ENCODE measurements around the gene EEA1. TPM values are rescaled to one million over a fixed set of nuclear protein-coding genes. Genes with fewer than 3 reads are reported as not detected.

Gene EEA1
- total RNA-seq, 1 donor from 2014 or later, result 11.6 TPM

- no peak overlapping the region for H3K4me3 ChIP-seq
- no peak for DNase-seq (ENCODE audit: low spot score)
- H3K9me3 Mint-ChIP-seq, result peaks cover 16% of the 10 kb centered on the region
- H3K36me3 ChIP-seq, result peaks cover 2% of the 10 kb centered on the region
- no peaks in the 10 kb centered on the region for H3K9me3 ChIP-seq (ENCODE audit: low read depth)
- TF ChIP-seq CTCF (IDR thresholded peaks at IDR 0.05) (no peak), EZH2phosphoT487 (IDR thresholded peaks at IDR 0.05) (no peak), EZH2 (IDR thresholded peaks at IDR 0.05) (no peak)
- peaks cover 44% of the 10 kb centered on the region for H3K79me2 ChIP-seq (ENCODE audit: low read depth)
- H3K27me3 Mint-ChIP-seq (ENCODE audit: insufficient read depth, low read depth), result no peaks in the 10 kb centered on the region
- H3K36me3 Mint-ChIP-seq, result peaks cover 12% of the 10 kb centered on the region
- no peaks in the 10 kb centered on the region for H3K27me3 ChIP-seq
- H3F3A ChIP-seq (ENCODE audit: low read depth), result no peaks in the 10 kb centered on the region
- no peak overlapping the region for H3K4me2 ChIP-seq
- no peak overlapping the region for H3K27ac ChIP-seq
- no peak overlapping the region for H3K27ac Mint-ChIP-seq
- no peak overlapping the region for H3K9ac ChIP-seq
- no peak overlapping the region for H2AFZ ChIP-seq (replicated peaks)
- no peaks in the 10 kb centered on the region for H3K4me1 Mint-ChIP-seq
- no peaks in the 10 kb centered on the region for H3K4me1 ChIP-seq
- no peak overlapping the region for H3K4me3 Mint-ChIP-seq
- no peaks in the 10 kb centered on the region for H4K20me1 ChIP-seq (ENCODE audit: low read depth)
These were observed 13.7 kb downstream of the EEA1 start for GRCh38 chr12:92915365-92915764.

DNA sequence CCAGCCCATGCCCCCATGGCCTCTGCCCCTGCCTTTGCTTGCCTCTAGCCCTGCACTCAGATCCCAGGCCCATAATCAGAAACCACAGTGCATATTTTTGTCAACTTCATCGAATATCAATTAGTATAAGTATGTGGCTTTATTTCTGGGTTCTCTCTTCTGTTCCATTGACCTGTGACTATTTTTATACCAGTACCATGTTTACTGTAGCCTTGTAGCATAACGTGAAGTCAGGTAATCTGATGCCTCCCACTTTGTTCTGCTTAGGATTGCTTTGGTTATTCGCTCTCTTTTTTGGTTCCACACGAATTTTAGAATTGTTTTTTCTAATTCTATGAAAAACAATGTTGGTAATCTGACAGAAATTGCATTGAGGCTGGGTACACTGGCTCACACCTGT is 14.9 kb downstream of the EEA1 start:
- Histone ChIP-seq H3F3A (ENCODE audit: low read depth) (no peaks in the 10 kb centered on the region), H3K27me3 (no peaks in the 10 kb centered on the region), H3K4me2 (no peak overlapping the region), H3K4me1 (no peaks in the 10 kb centered on the region), H3K79me2 (ENCODE audit: low read depth) (peaks cover 54% of the 10 kb centered on the region), H4K20me1 (ENCODE audit: low read depth) (no peaks in the 10 kb centered on the region), H3K27ac (no peak overlapping the region), H3K9me3 (ENCODE audit: low read depth) (no peaks in the 10 kb centered on the region), H2AFZ (replicated peaks) (no peak overlapping the region), H3K9ac (no peak overlapping the region), H3K36me3 (peaks cover 3% of the 10 kb centered on the region), H3K4me3 (no peak overlapping the region)
- H3K9me3 Mint-ChIP-seq, result peaks cover 24% of the 10 kb centered on the region
- no peak overlapping the region for H3K4me3 Mint-ChIP-seq
- no peak overlapping the region for H3K27ac Mint-ChIP-seq
- no peaks in the 10 kb centered on the region for H3K27me3 Mint-ChIP-seq (ENCODE audit: insufficient read depth, low read depth)
- no peaks in the 10 kb centered on the region for H3K4me1 Mint-ChIP-seq
- TF ChIP-seq EZH2 (IDR thresholded peaks at IDR 0.05) (no peak), CTCF (IDR thresholded peaks at IDR 0.05) (no peak), EZH2phosphoT487 (IDR thresholded peaks at IDR 0.05) (no peak)
- H3K36me3 Mint-ChIP-seq, result peaks cover 12% of the 10 kb centered on the region
- DNase-seq (ENCODE audit: low spot score), result no peak

DNA sequence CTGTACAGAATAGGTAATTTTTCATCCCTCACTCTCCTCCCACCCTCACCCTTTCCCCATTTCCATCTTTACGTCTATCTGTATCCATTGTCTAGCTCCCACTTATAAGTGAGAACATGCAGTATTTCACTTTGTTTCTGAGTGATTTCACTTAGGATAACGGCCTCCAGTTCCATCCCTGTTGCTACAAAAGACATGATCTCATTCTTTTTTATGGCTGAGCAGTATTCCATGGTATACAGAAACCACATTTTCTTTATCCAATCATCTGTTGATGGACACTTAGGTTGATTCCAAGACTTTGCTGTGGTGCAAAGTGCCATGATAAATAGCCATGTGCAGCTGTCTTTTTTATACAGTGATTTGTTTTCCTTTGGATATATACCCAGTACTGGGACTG is 16.4 kb downstream of the EEA1 start:
- Mint-ChIP-seq H3K27me3 (ENCODE audit: insufficient read depth, low read depth) (no peaks in the 10 kb centered on the region), H3K4me1 (no peaks in the 10 kb centered on the region), H3K36me3 (peaks cover 14% of the 10 kb centered on the region), H3K4me3 (no peak overlapping the region), H3K27ac (no peak overlapping the region), H3K9me3 (peaks cover 30% of the 10 kb centered on the region)
- no peaks in the 10 kb centered on the region for H3F3A ChIP-seq (ENCODE audit: low read depth)
- TF ChIP-seq EZH2phosphoT487 (IDR thresholded peaks at IDR 0.05), result no peak
- TF ChIP-seq CTCF (IDR thresholded peaks at IDR 0.05), result no peak
- no peak for TF ChIP-seq EZH2 (IDR thresholded peaks at IDR 0.05)
- H3K27ac ChIP-seq, result no peak overlapping the region
- DNase-seq (ENCODE audit: low spot score), result no peak
- peaks cover 3% of the 10 kb centered on the region for H3K36me3 ChIP-seq
- H3K4me2 ChIP-seq, result no peak overlapping the region
- no peaks in the 10 kb centered on the region for H4K20me1 ChIP-seq (ENCODE audit: low read depth)
- H2AFZ ChIP-seq (replicated peaks), result no peak overlapping the region
- H3K27me3 ChIP-seq, result no peaks in the 10 kb centered on the region
- no peak overlapping the region for H3K9ac ChIP-seq
- H3K9me3 ChIP-seq (ENCODE audit: low read depth), result peaks cover 12% of the 10 kb centered on the region
- no peaks in the 10 kb centered on the region for H3K4me1 ChIP-seq
- H3K79me2 ChIP-seq (ENCODE audit: low read depth), result peaks cover 69% of the 10 kb centered on the region
- no peak overlapping the region for H3K4me3 ChIP-seq

All from neural progenitor cell (in vitro differentiated cells).